Measurements from ENCODE around the gene WNT5B. TPM values are rescaled to one million over a fixed set of nuclear protein-coding genes. Genes with fewer than 3 reads are reported as not detected.

WNT5B gene
- total and polyA plus RNA-seq, 10 donors: 1.1 to 8.7 (median 4.4) TPM

DNA sequence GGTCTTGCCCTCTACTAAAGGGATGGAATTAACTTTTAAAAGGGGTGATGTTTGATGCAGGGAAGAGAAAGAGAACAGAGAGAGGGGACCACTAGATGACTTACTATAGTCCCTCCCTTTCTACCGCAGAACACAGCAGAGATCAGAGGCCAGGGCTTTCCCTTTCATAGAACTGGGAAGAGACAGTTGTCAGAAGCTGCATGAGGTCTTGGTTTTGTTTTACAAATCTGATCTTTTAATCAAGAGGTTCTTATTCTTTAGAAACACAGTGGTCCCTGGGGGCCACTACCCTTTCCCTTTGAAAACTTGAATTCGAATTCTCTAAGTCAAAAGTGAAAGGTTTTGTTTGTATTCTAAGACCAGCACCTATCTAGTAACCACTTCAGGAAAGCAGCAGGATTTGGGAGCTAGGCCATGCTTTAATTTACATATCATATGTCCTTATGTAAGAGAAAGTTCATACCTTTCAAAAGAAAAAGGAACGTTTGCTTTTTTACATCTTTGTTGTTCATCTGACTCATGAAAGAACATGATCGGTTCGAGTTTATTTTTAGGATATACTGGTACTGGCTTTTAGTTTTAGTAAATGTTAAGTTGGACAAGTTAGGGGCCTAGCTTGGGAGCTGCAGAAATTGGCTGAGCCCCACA, 41.0 kb upstream of the WNT5B start:
- Histone ChIP-seq H3K9me3 (no peaks in the 10 kb centered on the region), H3K4me3 (no peak overlapping the region), H3K4me1 (peaks cover 26 to 68% (median 61%) of the 10 kb centered on the region in 6 donors), H3K36me3 (peaks cover 0 to 24% (median 4%) of the 10 kb centered on the region in 6 donors), H3K27me3 (replicated peaks in 1 of 7) (no peaks in the 10 kb centered on the region), H3K27ac (peak overlapping the region in 3 of 8 donors; percentile 1 to 25 (median 24))
- no peak for DNase-seq
- TF ChIP-seq POLR2A (IDR thresholded peaks at IDR 0.05) (no peak), POLR2AphosphoS5 (IDR thresholded peaks at IDR 0.05) (no peak)
- TF ChIP-seq, protein P1, sequence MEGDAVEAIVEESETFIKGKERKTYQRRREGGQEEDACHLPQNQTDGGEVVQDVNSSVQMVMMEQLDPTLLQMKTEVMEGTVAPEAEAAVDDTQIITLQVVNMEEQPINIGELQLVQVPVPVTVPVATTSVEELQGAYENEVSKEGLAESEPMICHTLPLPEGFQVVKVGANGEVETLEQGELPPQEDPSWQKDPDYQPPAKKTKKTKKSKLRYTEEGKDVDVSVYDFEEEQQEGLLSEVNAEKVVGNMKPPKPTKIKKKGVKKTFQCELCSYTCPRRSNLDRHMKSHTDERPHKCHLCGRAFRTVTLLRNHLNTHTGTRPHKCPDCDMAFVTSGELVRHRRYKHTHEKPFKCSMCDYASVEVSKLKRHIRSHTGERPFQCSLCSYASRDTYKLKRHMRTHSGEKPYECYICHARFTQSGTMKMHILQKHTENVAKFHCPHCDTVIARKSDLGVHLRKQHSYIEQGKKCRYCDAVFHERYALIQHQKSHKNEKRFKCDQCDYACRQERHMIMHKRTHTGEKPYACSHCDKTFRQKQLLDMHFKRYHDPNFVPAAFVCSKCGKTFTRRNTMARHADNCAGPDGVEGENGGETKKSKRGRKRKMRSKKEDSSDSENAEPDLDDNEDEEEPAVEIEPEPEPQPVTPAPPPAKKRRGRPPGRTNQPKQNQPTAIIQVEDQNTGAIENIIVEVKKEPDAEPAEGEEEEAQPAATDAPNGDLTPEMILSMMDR (IDR thresholded peaks at IDR 0.05 in 8 of 11, conservative IDR thresholded peaks at IDR 0.05 in 3 of 11): no peak
- WGBS, 5 donors: 53 to 63% (median 54%) methylated on average over 5 of the region's 5 CpGs
- intact Hi-C loops (cut with DNase I; ENCODE audit: low total_unique reads): no loop called here

DNA sequence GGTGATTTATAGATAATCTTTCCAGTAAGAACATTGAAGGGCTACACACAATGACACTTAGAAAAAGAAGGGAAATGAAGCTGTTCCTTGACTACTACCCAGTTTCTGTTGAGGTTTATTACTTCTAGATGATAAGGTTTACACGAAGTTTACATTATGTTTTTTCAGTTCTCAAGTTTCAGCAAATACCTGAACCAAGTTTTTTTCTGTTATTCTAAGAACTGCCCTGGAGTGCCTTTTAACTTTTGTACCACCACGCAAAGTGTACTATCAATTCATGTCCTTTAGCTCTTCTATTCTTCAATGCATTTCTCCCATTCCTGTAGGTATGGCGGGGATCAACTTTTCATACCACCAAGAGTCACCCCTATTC, 40.5 kb upstream of the WNT5B start:
- H3K27ac ChIP-seq: peak overlapping the region in 2 of 8 donors; percentile 1 to 24
- no peaks in the 10 kb centered on the region for H3K27me3 ChIP-seq (replicated peaks in 1 of 7)
- WGBS, 5 donors: 70 to 77% (median 74%) methylated on average over 3 of the region's 3 CpGs
- no peak overlapping the region for H3K4me3 ChIP-seq
- H3K9me3 ChIP-seq: no peaks in the 10 kb centered on the region
- no peak for DNase-seq
- TF ChIP-seq POLR2A (IDR thresholded peaks at IDR 0.05) (no peak), POLR2AphosphoS5 (IDR thresholded peaks at IDR 0.05) (no peak)
- TF ChIP-seq, protein P1 (IDR thresholded peaks at IDR 0.05 in 8 of 11, conservative IDR thresholded peaks at IDR 0.05 in 3 of 11): no peak
- intact Hi-C loops (cut with DNase I; ENCODE audit: low total_unique reads): no loop called here
- H3K4me1 ChIP-seq: peaks cover 21 to 68% (median 61%) of the 10 kb centered on the region in 6 donors
- H3K36me3 ChIP-seq: peaks cover 0 to 24% (median 4%) of the 10 kb centered on the region in 6 donors

DNA sequence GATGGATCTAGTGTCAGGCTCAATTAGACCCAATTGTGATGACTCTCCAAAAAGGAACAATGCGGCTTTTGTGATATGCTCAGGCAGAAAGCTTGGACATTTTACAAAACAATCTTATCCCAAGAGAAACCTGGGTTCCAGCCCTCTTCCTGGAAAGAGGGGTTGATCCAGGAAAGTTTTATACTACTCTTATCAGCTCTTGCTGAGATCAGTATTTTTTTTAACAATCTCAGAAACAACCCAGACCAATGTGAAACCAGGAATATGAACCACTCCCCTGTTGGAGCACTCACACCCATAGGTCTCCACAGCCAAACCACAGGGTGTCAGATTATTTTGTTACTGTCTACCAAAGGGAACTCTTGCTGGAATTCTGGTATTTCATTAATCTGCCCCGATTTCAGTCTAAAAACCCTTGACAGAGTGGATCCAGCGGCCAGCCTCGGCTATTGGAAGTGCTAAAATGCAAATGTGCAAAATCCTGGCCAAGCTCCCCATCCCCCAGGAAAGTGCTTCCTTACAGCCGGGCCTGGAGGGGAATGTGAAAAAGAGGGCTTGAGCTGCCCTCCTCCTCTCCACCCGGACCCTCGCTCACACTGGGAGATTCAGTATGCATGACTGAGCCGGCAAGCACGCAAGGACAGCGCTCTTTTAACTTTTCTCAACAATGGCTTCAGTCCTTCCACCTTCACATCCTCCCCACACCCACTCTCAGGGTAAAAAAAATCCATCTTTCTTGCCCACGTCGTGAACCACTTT, 38.6 kb upstream of the WNT5B start:
- intact Hi-C loops (cut with DNase I; ENCODE audit: low total_unique reads): loop anchor here (10.0 kb wide), 1 partner anchor 1016 kb away; no protein-coding TSS in a partner anchor
- WGBS, 5 donors: 43 to 57% (median 53%) methylated on average over 12 of the region's 12 CpGs

More for the DNA sequence above, 38.6 kb upstream of the WNT5B start:
- peaks cover 0 to 24% (median 4%) of the 10 kb centered on the region in 6 donors for H3K36me3 ChIP-seq
- no peak for DNase-seq
- H3K4me3 ChIP-seq: peak overlapping the region in 6 of 8 donors; percentile 15 to 98 (median 94)
- H3K9me3 ChIP-seq: no peaks in the 10 kb centered on the region
- no peak for TF ChIP-seq POLR2A (IDR thresholded peaks at IDR 0.05)
- TF ChIP-seq, protein P1 (IDR thresholded peaks at IDR 0.05 in 8 of 11, conservative IDR thresholded peaks at IDR 0.05 in 3 of 11): no peak
- TF ChIP-seq POLR2AphosphoS5 (IDR thresholded peaks at IDR 0.05): no peak
- H3K27me3 ChIP-seq (replicated peaks in 1 of 7): no peaks in the 10 kb centered on the region
- H3K27ac ChIP-seq: peak overlapping the region; percentile 22 to 98 (median 60)
- peaks cover 19 to 73% (median 66%) of the 10 kb centered on the region in 6 donors for H3K4me1 ChIP-seq
